SU-DHL-6 (cell line): ENCODE measurements around the gene TTC36.

ENCODE experiments used
- H2AFZ ChIP-seq: fragments of 200-600 bp; sonication (generic); 2 replicates; pipeline ENCODE4 v1.6.1; 2014; ENCODE audit warnings: low read depth, mild to moderate bottlenecking, moderate library complexity, mixed read lengths, antibody characterized with exemption, low read length; ENCODE audit not compliant: severe bottlenecking
- H3F3A ChIP-seq: fragments of 200-600 bp; shearing (Covaris generic); 2 replicates; pipeline ENCODE4 v1.6.0; 2016; ENCODE audit warnings: antibody characterized with exemption, mild to moderate bottlenecking; ENCODE audit not compliant: insufficient read depth
- H3K27ac ChIP-seq: fragments of 200-600 bp; sonication (generic); 2 replicates; pipeline ENCODE4 v1.5.1; 2016; ENCODE audit warnings: low read depth, mild to moderate bottlenecking, low read length, moderate library complexity, mixed read lengths
- H3K27me3 ChIP-seq: fragments of 200-600 bp; sonication (generic), shearing (Covaris generic); 2 replicates; pipeline ENCODE4 v1.6.0; 2014; ENCODE audit warnings: mild to moderate bottlenecking, low read length
- H3K36me3 ChIP-seq: fragments of 200-600 bp; sonication (generic); 2 replicates; pipeline ENCODE4 v1.6.1; 2014; ENCODE audit warnings: mild to moderate bottlenecking, low read length, mixed read lengths
- H3K4me2 ChIP-seq: fragments of 300-600, 200-600 bp; shearing (Covaris generic), sonication (generic); 2 replicates; pipeline ENCODE4 v1.6.0; 2014; ENCODE audit warnings: low read length, low read depth, mild to moderate bottlenecking; ENCODE audit not compliant: poor library complexity, severe bottlenecking
- H3K4me3 ChIP-seq: fragments of 200-600 bp; sonication (generic); 2 replicates; pipeline ENCODE4 v1.5.1; 2014; ENCODE audit warnings: antibody characterized with exemption, low read length, mild to moderate bottlenecking, mixed read lengths; ENCODE audit not compliant: insufficient read depth, poor library complexity, severe bottlenecking
- H3K79me2 ChIP-seq: fragments of 200-600 bp; sonication (generic); 2 replicates; pipeline ENCODE4 v1.6.1; 2014; ENCODE audit warnings: mild to moderate bottlenecking, low read length, moderate library complexity; ENCODE audit not compliant: insufficient read depth
- H3K9ac ChIP-seq: fragments of 200-600 bp; sonication (generic); 2 replicates; pipeline ENCODE4 v1.7.0; 2014; ENCODE audit warnings: mild to moderate bottlenecking, low read length
- H3K9me2 ChIP-seq: fragments of 200-600 bp; sonication (generic); replicated peaks from 2 replicates; pipeline ENCODE4 v1.6.1; 2014; ENCODE audit warnings: low read length; ENCODE audit not compliant: insufficient read depth
- H3K9me3 ChIP-seq: fragments of 200-600 bp; sonication (generic); 2 replicates; pipeline ENCODE4 v1.6.1; 2014; ENCODE audit warnings: low read length, mixed read lengths; ENCODE audit not compliant: insufficient read depth
- H4K20me1 ChIP-seq: fragments of 200-600 bp; sonication (generic); 2 replicates; pipeline ENCODE4 v1.6.1; 2014; ENCODE audit warnings: low read depth, mild to moderate bottlenecking, antibody characterized with exemption, low read length, moderate library complexity, mixed read lengths
- CTCF ChIP-seq: fragments of 200-600 bp; sonication (generic); IDR thresholded peaks from one replicate; pipeline ENCODE4 v1.5.1; 2017; ENCODE audit warnings: antibody characterized with exemption, mild to moderate bottlenecking, low read length, moderate library complexity; ENCODE audit not compliant: insufficient read depth, poor library complexity, severe bottlenecking
- EZH2phosphoT487 ChIP-seq: fragments of 200-600 bp; sonication (generic), shearing (Covaris generic); conservative IDR thresholded peaks from 2 replicates; pipeline ENCODE4 v1.6.1; 2018; ENCODE audit warnings: mild to moderate bottlenecking, antibody characterized with exemption, low read length, moderate library complexity, mixed read lengths

The TTC36 gene

GRCh38 chr11:118532852-118533768 is 5.8 kb downstream of the TTC36 start:
- Histone ChIP-seq H3K36me3 (no peaks in the 10 kb centered on the region), H3F3A (0 out of 2 replicates have a peak, but pooled peaks cover 3% of the 10 kb centered on the region), H3K4me3 (no peak overlapping the region), H2AFZ (no peak overlapping the region), H3K9me3 (no peaks in the 10 kb centered on the region), H4K20me1 (no peaks in the 10 kb centered on the region), H3K27ac (no peak overlapping the region), H3K79me2 (no peaks in the 10 kb centered on the region), H3K4me2 (no peak overlapping the region), H3K9ac (no peak overlapping the region), H3K9me2 (no peaks in the 10 kb centered on the region), H3K27me3 (no peaks in the 10 kb centered on the region)
- no peak for TF ChIP-seq EZH2phosphoT487
- no peak for TF ChIP-seq CTCF

- Histone ChIP-seq H3K27me3 (no peaks in the 10 kb centered on the region), H2AFZ (no peak overlapping the region), H3K79me2 (no peaks in the 10 kb centered on the region), H3K4me3 (no peak overlapping the region), H3F3A (0 out of 2 replicates have a peak, but pooled peaks cover 1% of the 10 kb centered on the region), H4K20me1 (no peaks in the 10 kb centered on the region), H3K36me3 (no peaks in the 10 kb centered on the region), H3K27ac (no peak overlapping the region), H3K4me2 (no peak overlapping the region), H3K9me3 (no peaks in the 10 kb centered on the region), H3K9me2 (no peaks in the 10 kb centered on the region), H3K9ac (no peak overlapping the region)
- TF ChIP-seq CTCF: no peak
Observed at GRCh38 chr11:118533769-118534729, 6.8 kb downstream of the TTC36 start.

- Histone ChIP-seq H3K79me2 (no peaks in the 10 kb centered on the region), H3K4me3 (no peak overlapping the region), H4K20me1 (no peaks in the 10 kb centered on the region), H3K27ac (no peak overlapping the region), H2AFZ (no peak overlapping the region), H3K9me2 (no peaks in the 10 kb centered on the region), H3K36me3 (no peaks in the 10 kb centered on the region), H3K4me2 (no peak overlapping the region), H3K9ac (no peak overlapping the region), H3K27me3 (no peaks in the 10 kb centered on the region), H3F3A (no peaks in the 10 kb centered on the region), H3K9me3 (no peaks in the 10 kb centered on the region)
- TF ChIP-seq CTCF (no peak), EZH2phosphoT487 (no peak)
Observed at GRCh38 chr11:118535261-118535660, 8.0 kb downstream of the TTC36 start.
